Loucy (cell line): ENCODE measurements around the gene CLDN15.

Source experiments
- H2AFZ ChIP-seq: fragments of 200-600 bp; sonication (generic); 2 replicates; pipeline ENCODE4 v1.6.0; 2016; ENCODE audit warnings: antibody characterized with exemption, mild to moderate bottlenecking, low read length, moderate library complexity
- H3F3A ChIP-seq: fragments of 200-600 bp; 2 replicates; pipeline ENCODE4 v1.6.0; 2016; ENCODE audit warnings: antibody characterized with exemption, low read depth, mild to moderate bottlenecking
- H3K27me3 ChIP-seq: fragments of 200-600 bp; sonication (generic); 2 replicates; pipeline ENCODE4 v1.6.1; 2014; ENCODE audit warnings: low read length, mild to moderate bottlenecking; ENCODE audit not compliant: insufficient read depth, poor library complexity, severe bottlenecking
- H3K36me3 ChIP-seq: fragments of 200-600 bp; sonication (generic); 2 replicates; pipeline ENCODE4 v1.6.1; 2016; ENCODE audit warnings: low read length; ENCODE audit not compliant: insufficient read depth
- H3K4me1 ChIP-seq: fragments of 200-600 bp; sonication (generic); 2 replicates; pipeline ENCODE4 v1.5.1; 2014; ENCODE audit warnings: low read length, mild to moderate bottlenecking; ENCODE audit not compliant: insufficient read depth, poor library complexity, severe bottlenecking
- H3K4me2 ChIP-seq: fragments of 200-600 bp; sonication (generic); 2 replicates; pipeline ENCODE4 v1.6.0; 2014; ENCODE audit warnings: antibody characterized with exemption, low read length, low read depth, mild to moderate bottlenecking; ENCODE audit not compliant: poor library complexity, severe bottlenecking
- H3K4me3 ChIP-seq: fragments of 200-600 bp; sonication (generic); 2 replicates; pipeline ENCODE4 v1.5.1; 2014; ENCODE audit warnings: low read length, mild to moderate bottlenecking, mixed read lengths; ENCODE audit not compliant: poor library complexity, severe bottlenecking
- H3K79me2 ChIP-seq: fragments of 200-600 bp; sonication (generic); 2 replicates; pipeline ENCODE4 v1.6.1; 2014; ENCODE audit warnings: low read length; ENCODE audit not compliant: insufficient read depth
- H3K9ac ChIP-seq: fragments of 200-600 bp; sonication (generic); 2 replicates; pipeline ENCODE4 v1.6.0; 2014; ENCODE audit warnings: mild to moderate bottlenecking, low read depth, low read length, moderate library complexity; ENCODE audit not compliant: poor library complexity, severe bottlenecking
- H3K9me2 ChIP-seq: fragments of 200-600 bp; sonication (generic); replicated peaks from 2 replicates; pipeline ENCODE4 v1.6.1; 2016; ENCODE audit warnings: low read depth, low read length, mixed read lengths
- H3K9me3 ChIP-seq: fragments of 200-600 bp; sonication (generic); 2 replicates; pipeline ENCODE4 v1.6.1; 2014; ENCODE audit warnings: mild to moderate bottlenecking, antibody characterized with exemption, low read length, low read depth; ENCODE audit not compliant: insufficient read depth
- H4K20me1 ChIP-seq: fragments of 200-600 bp; sonication (generic); 2 replicates; pipeline ENCODE4 v1.6.0; 2014; ENCODE audit warnings: antibody characterized with exemption, low read length, mild to moderate bottlenecking; ENCODE audit not compliant: insufficient read depth, poor library complexity, severe bottlenecking
- EZH2phosphoT487 ChIP-seq: fragments of 200-600 bp; IDR thresholded peaks from 2 replicates; pipeline ENCODE4 v1.6.1; 2018; ENCODE audit warnings: antibody characterized with exemption, mild to moderate bottlenecking, moderate library complexity, borderline replicate concordance
- TF ChIP-seq, protein P1 (sequence below): fragments of 200-600 bp; sonication (generic); conservative IDR thresholded peaks from 2 replicates; pipeline ENCODE4 v1.5.1; 2014; ENCODE audit warnings: mild to moderate bottlenecking, antibody characterized with exemption, low read length

The CLDN15 gene

DNA sequence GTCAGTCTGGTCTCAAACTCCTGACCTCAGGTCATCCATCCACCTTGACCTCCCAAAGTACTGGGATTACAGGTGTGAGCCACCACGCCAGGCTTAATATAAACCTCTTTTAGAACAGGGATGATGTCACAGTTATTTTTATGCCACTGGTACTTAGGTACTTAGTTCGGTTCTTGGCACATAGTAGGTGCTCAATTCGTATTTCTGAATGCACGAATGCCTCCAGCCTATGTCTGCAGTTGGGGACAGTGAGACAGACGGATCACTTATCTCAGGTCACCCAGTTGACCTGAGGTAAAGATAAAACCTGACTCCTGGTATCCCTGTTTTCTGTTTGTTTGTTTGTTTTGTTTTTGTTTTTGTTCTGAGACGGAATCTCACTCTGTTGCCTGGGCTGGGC is 51.4 kb downstream of the CLDN15 start:
- H3K9me2 ChIP-seq, result no peaks in the 10 kb centered on the region

DNA sequence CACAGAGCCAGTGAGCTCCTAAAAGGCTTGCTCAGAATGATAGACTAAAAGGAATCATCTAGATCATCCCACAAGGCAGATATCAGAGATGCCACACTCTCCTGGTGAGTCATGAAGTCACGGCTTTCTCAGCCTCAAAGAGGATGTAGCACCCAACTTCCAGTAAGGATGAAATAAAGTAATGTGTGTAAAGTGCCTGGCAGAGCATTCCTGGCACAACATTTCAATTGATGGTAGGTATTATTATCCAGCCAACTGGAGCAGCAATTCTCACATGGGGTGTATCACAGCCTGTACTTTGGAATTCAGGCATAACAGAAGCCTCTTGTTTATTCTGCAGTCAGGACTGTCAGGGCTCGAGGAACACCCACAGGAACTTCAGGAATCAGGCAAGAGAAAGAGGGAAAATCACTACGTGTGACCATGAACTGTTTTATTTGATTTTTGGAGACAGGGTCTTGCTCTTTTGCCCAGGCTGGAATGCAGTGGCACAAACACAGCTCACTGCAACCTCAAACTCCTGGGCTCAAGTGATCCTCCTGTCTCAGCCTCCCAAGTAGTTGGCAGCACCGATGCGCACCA is 52.3 kb downstream of the CLDN15 start:
- H3K9me2 ChIP-seq, result no peaks in the 10 kb centered on the region
- H3K4me3 ChIP-seq, result no peak overlapping the region
- no peaks in the 10 kb centered on the region for H3K4me1 ChIP-seq
- H2AFZ ChIP-seq, result no peak overlapping the region
- TF ChIP-seq EZH2phosphoT487, result no peak
- TF ChIP-seq, protein P1, sequence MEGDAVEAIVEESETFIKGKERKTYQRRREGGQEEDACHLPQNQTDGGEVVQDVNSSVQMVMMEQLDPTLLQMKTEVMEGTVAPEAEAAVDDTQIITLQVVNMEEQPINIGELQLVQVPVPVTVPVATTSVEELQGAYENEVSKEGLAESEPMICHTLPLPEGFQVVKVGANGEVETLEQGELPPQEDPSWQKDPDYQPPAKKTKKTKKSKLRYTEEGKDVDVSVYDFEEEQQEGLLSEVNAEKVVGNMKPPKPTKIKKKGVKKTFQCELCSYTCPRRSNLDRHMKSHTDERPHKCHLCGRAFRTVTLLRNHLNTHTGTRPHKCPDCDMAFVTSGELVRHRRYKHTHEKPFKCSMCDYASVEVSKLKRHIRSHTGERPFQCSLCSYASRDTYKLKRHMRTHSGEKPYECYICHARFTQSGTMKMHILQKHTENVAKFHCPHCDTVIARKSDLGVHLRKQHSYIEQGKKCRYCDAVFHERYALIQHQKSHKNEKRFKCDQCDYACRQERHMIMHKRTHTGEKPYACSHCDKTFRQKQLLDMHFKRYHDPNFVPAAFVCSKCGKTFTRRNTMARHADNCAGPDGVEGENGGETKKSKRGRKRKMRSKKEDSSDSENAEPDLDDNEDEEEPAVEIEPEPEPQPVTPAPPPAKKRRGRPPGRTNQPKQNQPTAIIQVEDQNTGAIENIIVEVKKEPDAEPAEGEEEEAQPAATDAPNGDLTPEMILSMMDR, result no peak
- H3K9me3 ChIP-seq, result no peaks in the 10 kb centered on the region
- no peaks in the 10 kb centered on the region for H3K79me2 ChIP-seq
- no peaks in the 10 kb centered on the region for H3K27me3 ChIP-seq
- H3F3A ChIP-seq, result no peaks in the 10 kb centered on the region
- H3K9ac ChIP-seq, result no peak overlapping the region
- H3K36me3 ChIP-seq, result no peaks in the 10 kb centered on the region
- H3K4me2 ChIP-seq, result no peak overlapping the region
- no peaks in the 10 kb centered on the region for H4K20me1 ChIP-seq

More for the DNA sequence above, 51.4 kb downstream of the CLDN15 start:
- Histone ChIP-seq H3K27me3 (no peaks in the 10 kb centered on the region), H3K4me3 (no peak overlapping the region), H3F3A (no peaks in the 10 kb centered on the region), H3K36me3 (no peaks in the 10 kb centered on the region), H3K79me2 (no peaks in the 10 kb centered on the region), H3K9ac (no peak overlapping the region), H2AFZ (no peak overlapping the region), H3K9me3 (no peaks in the 10 kb centered on the region), H3K4me1 (no peaks in the 10 kb centered on the region), H3K4me2 (no peak overlapping the region), H4K20me1 (no peaks in the 10 kb centered on the region)
- TF ChIP-seq, protein P1, result no peak
- no peak for TF ChIP-seq EZH2phosphoT487
